ENCODE measurements around the gene DHRS3. TPM values are rescaled to one million over a fixed set of nuclear protein-coding genes. Genes with fewer than 3 reads are reported as not detected.

The DHRS3 gene
- total RNA-seq, 1 experiment from 2014 or later: 54.5 TPM

- Mint-ChIP-seq H3K27ac (no peak within 1 kb of the TSS), H3K4me3 (no peak within 1 kb of the TSS), H3K36me3 (ENCODE audit: insufficient read depth in 1 of 3, low read depth in 3 of 3) (peaks cover 17 to 41% (median 29%) of the 10 kb centered on the region in 3 experiments), H3K4me1 (peaks cover 7 to 9% of the 10 kb centered on the region in 2 experiments), H3K9me3 (peaks cover 41% of the 10 kb centered on the region in 2 experiments), H3K27me3 (ENCODE audit: low read depth) (peaks cover 20% of the 10 kb centered on the region)
- no peak within 1 kb of the TSS; the same call in 1 of the 2 replicates for H3K14ac ChIP-seq (ENCODE audit: insufficient read depth, low read length)
- H2AK5ac ChIP-seq (ENCODE audit: insufficient read length, low read length): no peak within 1 kb of the TSS
- H3K9me3 ChIP-seq (ENCODE audit: control insufficient read depth, low read depth, low read length): peaks cover 15% of the 10 kb centered on the region
- TF ChIP-seq CTCF (conservative IDR thresholded peaks at IDR 0.05): no peak
- H2BK5ac ChIP-seq (ENCODE audit: insufficient read length, low read length): no peak within 1 kb of the TSS
- no peak within 1 kb of the TSS for H3K23ac ChIP-seq (ENCODE audit: insufficient read length, low read depth, low read length)
- no peak within 1 kb of the TSS for H4K8ac ChIP-seq (replicated peaks; ENCODE audit: insufficient read length, low read depth, low read length)
- H3K9ac ChIP-seq (ENCODE audit: extremely low read depth, insufficient read length, low read length): no peak within 1 kb of the TSS
- no peak within 1 kb of the TSS for H3K27ac ChIP-seq (ENCODE audit: insufficient read length, low read depth, low read length)
- H3K79me2 ChIP-seq (ENCODE audit: insufficient read depth, low read length): no peaks in the 10 kb centered on the region
- H2BK20ac ChIP-seq (ENCODE audit: low read depth, low read length, poor library complexity, severe bottlenecking): no peak within 1 kb of the TSS
- no peak within 1 kb of the TSS for H4K91ac ChIP-seq (ENCODE audit: insufficient read length, low read depth, low read length)
- H3K4me1 ChIP-seq (ENCODE audit: insufficient read depth, low read length): no peaks in the 10 kb centered on the region
- WGBS (ENCODE audit: extremely low coverage, insufficient read length, low lambda C conversion rate): no CpG with 5 or more reads among the region's 7 CpGs
- no peak within 1 kb of the TSS for H3K4ac ChIP-seq (ENCODE audit: low read depth, low read length)
- no peaks in the 10 kb centered on the region for H3K23me2 ChIP-seq (ENCODE audit: insufficient read length, low read depth, low read length, poor library complexity, severe bottlenecking)
- H2BK12ac ChIP-seq (ENCODE audit: insufficient read length, low read depth, low read length): no peak within 1 kb of the TSS
- H2BK120ac ChIP-seq (ENCODE audit: low read depth, low read length, poor library complexity, severe bottlenecking): no peak within 1 kb of the TSS
- no peak within 1 kb of the TSS for H3K4me2 ChIP-seq (ENCODE audit: insufficient read depth, insufficient read length, low read length)
- H4K20me1 ChIP-seq (ENCODE audit: control insufficient read depth, insufficient read depth, insufficient read length): no peaks in the 10 kb centered on the region
- no peak within 1 kb of the TSS for H2AFZ ChIP-seq (ENCODE audit: low read length)
- H3T11ph ChIP-seq (ENCODE audit: low read length): no peak within 1 kb of the TSS
- H3K56ac ChIP-seq (ENCODE audit: insufficient read length, low read depth, low read length): no peak within 1 kb of the TSS
- H4K5ac ChIP-seq (ENCODE audit: insufficient read length, low read depth, low read length): no peak within 1 kb of the TSS
- no peak within 1 kb of the TSS for H2BK15ac ChIP-seq (ENCODE audit: low read depth, low read length)
- no peaks in the 10 kb centered on the region for H3K79me1 ChIP-seq (ENCODE audit: insufficient read depth, low read depth, low read length, poor library complexity, severe bottlenecking)
- H3K27me3 ChIP-seq (ENCODE audit: insufficient read depth, low read length): no peaks in the 10 kb centered on the region
- no peak for DNase-seq
- H3K18ac ChIP-seq (ENCODE audit: insufficient read length, low read depth, low read length): no peak within 1 kb of the TSS
Measured at GRCh38 chr1:12643785-12644184, 25.8 kb upstream of the DHRS3 start, which contains the start of gene AADACL4. TSS of gene AADACL4 (plus strand) at chr1:12644085. CDS start at chr1:12644547, 462 bp downstream.

Data from H9 (cell line).